ENCODE measurements around the gene LRG1. TPM values are rescaled to one million over a fixed set of nuclear protein-coding genes. Genes with fewer than 3 reads are reported as not detected.

The LRG1 gene
- total RNA-seq, 1 experiment from 2014 or later = 0.51 TPM

DNA sequence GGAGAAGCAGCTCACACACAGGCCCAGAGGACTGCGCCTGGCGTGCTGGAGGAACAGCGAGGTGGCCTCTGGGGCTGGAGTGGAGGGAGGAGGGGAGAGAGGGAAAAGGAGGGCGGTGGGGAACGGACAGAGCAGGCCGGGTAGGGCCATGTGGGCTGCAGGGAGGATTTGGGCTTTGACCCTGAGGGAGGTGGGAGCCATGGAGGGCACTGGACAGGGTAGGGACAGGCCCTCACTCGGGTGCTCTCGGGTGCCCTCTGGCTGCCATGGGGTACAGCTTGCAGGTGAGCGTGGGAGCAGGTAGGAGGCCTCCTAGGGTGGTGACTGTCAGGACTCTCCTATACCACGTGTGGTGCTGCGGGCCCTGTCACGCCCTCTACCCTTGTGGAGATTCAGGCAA is 44.4 kb downstream of the LRG1 start:
- intact Hi-C loops (cut with micrococcal nuclease) = no loop called here
- Histone ChIP-seq H3K36me3 (ENCODE audit: low read depth, low read length) (peaks cover 28% of the 10 kb centered on the region), H3K27ac (ENCODE audit: low read length) (no peak overlapping the region), H3K27me3 (ENCODE audit: low read length) (no peaks in the 10 kb centered on the region), H3K9me3 (ENCODE audit: low read length) (no peaks in the 10 kb centered on the region), H3K9me2 (replicated peaks; ENCODE audit: low read length) (no peaks in the 10 kb centered on the region), H3K4me2 (ENCODE audit: low read length) (no peak overlapping the region), H3K79me2 (ENCODE audit: low read length) (no peaks in the 10 kb centered on the region), H2AFZ (ENCODE audit: low read length) (no peak overlapping the region), H3F3A (ENCODE audit: low read length, unreplicated experiment) (no peaks in the 10 kb centered on the region), H3K4me1 (ENCODE audit: insufficient read depth, low read length) (no peaks in the 10 kb centered on the region), H3K4me3 (ENCODE audit: low read length) (no peak overlapping the region), H4K20me1 (ENCODE audit: low read length) (no peaks in the 10 kb centered on the region), H3K9ac (ENCODE audit: low read length) (no peak overlapping the region)
- ATAC-seq = peak; percentile 87
- POLR2A ChIA-PET (ENCODE audit: unreplicated experiment) = no interaction called here
- CTCF ChIA-PET = interaction anchor here (0.5 kb wide), 1 partner anchor 10 kb away, joined by 10 read pairs; no protein-coding TSS in a partner anchor
- no TSS peak for BruUV-seq (replicated peaks)
- TF ChIP-seq EZH2 (IDR thresholded peaks at IDR 0.05; ENCODE audit: low read length, unreplicated experiment) = no peak
- TF ChIP-seq, protein P1, sequence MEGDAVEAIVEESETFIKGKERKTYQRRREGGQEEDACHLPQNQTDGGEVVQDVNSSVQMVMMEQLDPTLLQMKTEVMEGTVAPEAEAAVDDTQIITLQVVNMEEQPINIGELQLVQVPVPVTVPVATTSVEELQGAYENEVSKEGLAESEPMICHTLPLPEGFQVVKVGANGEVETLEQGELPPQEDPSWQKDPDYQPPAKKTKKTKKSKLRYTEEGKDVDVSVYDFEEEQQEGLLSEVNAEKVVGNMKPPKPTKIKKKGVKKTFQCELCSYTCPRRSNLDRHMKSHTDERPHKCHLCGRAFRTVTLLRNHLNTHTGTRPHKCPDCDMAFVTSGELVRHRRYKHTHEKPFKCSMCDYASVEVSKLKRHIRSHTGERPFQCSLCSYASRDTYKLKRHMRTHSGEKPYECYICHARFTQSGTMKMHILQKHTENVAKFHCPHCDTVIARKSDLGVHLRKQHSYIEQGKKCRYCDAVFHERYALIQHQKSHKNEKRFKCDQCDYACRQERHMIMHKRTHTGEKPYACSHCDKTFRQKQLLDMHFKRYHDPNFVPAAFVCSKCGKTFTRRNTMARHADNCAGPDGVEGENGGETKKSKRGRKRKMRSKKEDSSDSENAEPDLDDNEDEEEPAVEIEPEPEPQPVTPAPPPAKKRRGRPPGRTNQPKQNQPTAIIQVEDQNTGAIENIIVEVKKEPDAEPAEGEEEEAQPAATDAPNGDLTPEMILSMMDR (conservative IDR thresholded peaks at IDR 0.05; ENCODE audit: low read depth, low read length) = peak; percentile 46
- TF ChIP-seq EZH2phosphoT487 (IDR thresholded peaks at IDR 0.05; ENCODE audit: borderline replicate concordance, low read length) = no peak
- no peak for DNase-seq

DNA sequence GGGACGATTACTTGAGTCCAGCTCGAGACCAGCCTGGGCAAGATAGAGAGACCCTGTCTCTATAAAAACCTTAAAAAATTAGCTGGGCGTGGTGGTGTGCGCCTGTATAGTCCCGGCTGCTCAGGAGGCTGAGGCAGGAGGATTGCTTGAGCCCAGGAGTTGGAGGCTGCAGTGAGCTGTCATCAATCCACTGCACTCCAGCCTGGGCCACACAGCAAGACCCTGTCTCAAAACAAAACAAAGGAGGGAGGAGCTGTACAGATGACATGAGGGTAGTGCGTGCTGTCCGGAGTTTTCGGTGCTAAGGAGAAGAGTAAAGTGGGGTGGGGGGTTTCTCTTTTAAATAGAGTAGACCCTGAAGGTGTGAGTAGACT is 45.2 kb downstream of the LRG1 start:
- H3K4me1 ChIP-seq (ENCODE audit: insufficient read depth, low read length) = no peaks in the 10 kb centered on the region
- intact Hi-C loops (cut with micrococcal nuclease) = no loop called here
- H3F3A ChIP-seq (ENCODE audit: low read length, unreplicated experiment) = no peaks in the 10 kb centered on the region
- TF ChIP-seq, protein P1 (conservative IDR thresholded peaks at IDR 0.05; ENCODE audit: low read depth, low read length) = no peak
- TF ChIP-seq EZH2phosphoT487 (IDR thresholded peaks at IDR 0.05; ENCODE audit: borderline replicate concordance, low read length) (no peak), EZH2 (IDR thresholded peaks at IDR 0.05; ENCODE audit: low read length, unreplicated experiment) (no peak)
- DNase-seq (no peak), ATAC-seq (no peak)
- BruUV-seq (replicated peaks) = no TSS peak
- no peak overlapping the region for H2AFZ ChIP-seq (ENCODE audit: low read length)
- no peak overlapping the region for H3K9ac ChIP-seq (ENCODE audit: low read length)
- no peaks in the 10 kb centered on the region for H4K20me1 ChIP-seq (ENCODE audit: low read length)
- CTCF ChIA-PET = no interaction called here
- H3K79me2 ChIP-seq (ENCODE audit: low read length) = no peaks in the 10 kb centered on the region
- no peaks in the 10 kb centered on the region for H3K27me3 ChIP-seq (ENCODE audit: low read length)
- H3K9me2 ChIP-seq (replicated peaks; ENCODE audit: low read length) = no peaks in the 10 kb centered on the region
- no peaks in the 10 kb centered on the region for H3K9me3 ChIP-seq (ENCODE audit: low read length)
- H3K27ac ChIP-seq (ENCODE audit: low read length) = no peak overlapping the region
- H3K4me3 ChIP-seq (ENCODE audit: low read length) = no peak overlapping the region
- H3K36me3 ChIP-seq (ENCODE audit: low read depth, low read length) = peaks cover 28% of the 10 kb centered on the region
- POLR2A ChIA-PET (ENCODE audit: unreplicated experiment) = no interaction called here
- H3K4me2 ChIP-seq (ENCODE audit: low read length) = no peak overlapping the region

DNA sequence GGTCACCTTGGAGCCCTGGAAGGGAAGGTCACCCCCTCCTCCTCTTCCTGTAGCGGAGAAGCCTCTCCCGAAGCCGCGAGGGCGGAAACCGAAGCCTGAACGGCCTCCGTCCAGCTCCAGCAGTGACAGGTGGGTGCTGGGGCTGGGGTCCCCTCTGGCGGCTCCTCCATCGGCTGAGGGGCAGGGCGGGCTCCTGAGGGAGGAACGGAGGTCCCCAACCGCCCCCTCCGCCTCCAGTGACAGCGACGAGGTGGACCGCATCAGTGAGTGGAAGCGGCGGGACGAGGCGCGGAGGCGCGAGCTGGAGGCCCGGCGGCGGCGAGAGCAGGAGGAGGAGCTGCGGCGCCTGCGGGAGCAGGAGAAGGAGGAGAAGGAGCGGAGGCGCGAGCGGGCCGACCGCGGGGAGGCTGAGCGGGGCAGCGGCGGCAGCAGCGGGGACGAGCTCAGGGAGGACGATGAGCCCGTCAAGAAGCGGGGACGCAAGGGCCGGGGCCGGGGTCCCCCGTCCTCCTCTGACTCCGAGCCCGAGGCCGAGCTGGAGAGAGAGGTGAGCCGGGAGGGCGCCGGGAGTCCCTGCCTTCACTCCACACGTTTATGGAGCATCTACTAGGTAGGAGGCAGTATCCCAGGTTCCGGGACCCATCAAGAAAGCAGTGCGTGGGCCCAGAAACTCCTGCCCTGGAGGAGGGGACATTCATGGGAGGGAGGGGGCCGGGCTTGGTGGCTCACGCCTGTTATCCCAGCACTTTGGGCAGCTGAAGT is 45.7 kb downstream of the LRG1 start:
- BruUV-seq (replicated peaks) = no TSS peak
- H3F3A ChIP-seq (ENCODE audit: low read length, unreplicated experiment) = no peaks in the 10 kb centered on the region
- H3K27me3 ChIP-seq (ENCODE audit: low read length) = no peaks in the 10 kb centered on the region
- no peak overlapping the region for H3K27ac ChIP-seq (ENCODE audit: low read length)
- no peaks in the 10 kb centered on the region for H3K9me2 ChIP-seq (replicated peaks; ENCODE audit: low read length)
- DNase-seq = no peak
- intact Hi-C loops (cut with micrococcal nuclease) = no loop called here
- H3K79me2 ChIP-seq (ENCODE audit: low read length) = no peaks in the 10 kb centered on the region
- no peaks in the 10 kb centered on the region for H4K20me1 ChIP-seq (ENCODE audit: low read length)
- ChIA-PET POLR2A (ENCODE audit: unreplicated experiment) (no interaction called here), CTCF (no interaction called here)
- no peak overlapping the region for H3K9ac ChIP-seq (ENCODE audit: low read length)
- H2AFZ ChIP-seq (ENCODE audit: low read length) = no peak overlapping the region
- no peak for ATAC-seq
- H3K4me3 ChIP-seq (ENCODE audit: low read length) = no peak overlapping the region
- no peaks in the 10 kb centered on the region for H3K4me1 ChIP-seq (ENCODE audit: insufficient read depth, low read length)
- H3K9me3 ChIP-seq (ENCODE audit: low read length) = no peaks in the 10 kb centered on the region
- peaks cover 28% of the 10 kb centered on the region for H3K36me3 ChIP-seq (ENCODE audit: low read depth, low read length)
- no peak for TF ChIP-seq EZH2 (IDR thresholded peaks at IDR 0.05; ENCODE audit: low read length, unreplicated experiment)
- TF ChIP-seq, protein P1 (conservative IDR thresholded peaks at IDR 0.05; ENCODE audit: low read depth, low read length) = no peak
- no peak for TF ChIP-seq EZH2phosphoT487 (IDR thresholded peaks at IDR 0.05; ENCODE audit: borderline replicate concordance, low read length)
- no peak overlapping the region for H3K4me2 ChIP-seq (ENCODE audit: low read length)
